K562 (cell line): ENCODE data around the gene CRABP2. TPM values are rescaled to one million over a fixed set of nuclear protein-coding genes. Genes with fewer than 3 reads are reported as not detected.
A peak's percentile ranks its signal among the peaks of the same experiment; 100 is the strongest.

Source experiments
- CHD2 ChIP-seq: IDR thresholded peaks from 2 replicates; pipeline ENCODE4 v1.6.1; 2011; ENCODE audit warnings: low read depth, low read length
- HDAC1 ChIP-seq, 2 experiments: fragments of 450-650 bp; IDR thresholded peaks; 2 replicates each; pipeline ENCODE4 v1.6.1; 2016 to 2017; ENCODE audit warnings: inconsistent platforms in 1 of 2, mild to moderate bottlenecking in 1 of 2, moderate library complexity in 1 of 2
- HDAC3 ChIP-seq: fragments of 450-650 bp; IDR thresholded peaks from 2 replicates; pipeline ENCODE4 v1.6.1; 2018; ENCODE audit warnings: borderline replicate concordance, mild to moderate bottlenecking, moderate library complexity; ENCODE audit not compliant: partially characterized antibody
- HLTF ChIP-seq: fragments of 450-650 bp; IDR thresholded peaks from 2 replicates; pipeline ENCODE4 v1.6.1; 2016
- MTA3 ChIP-seq: fragments of 450-650 bp; formaldehyde crosslinking; IDR thresholded peaks from 2 replicates; pipeline ENCODE4 v1.6.1; 2017; ENCODE audit warnings: mild to moderate bottlenecking, borderline replicate concordance
- PML ChIP-seq: IDR thresholded peaks from 2 replicates; pipeline ENCODE4 v1.6.1; 2012; ENCODE audit warnings: low read length, inconsistent platforms
- PTRF ChIP-seq: fragments of 450-650 bp; IDR thresholded peaks from 2 replicates; pipeline ENCODE4 v1.6.1; 2016; ENCODE audit warnings: mild to moderate bottlenecking, missing genetic modification characterization, missing compliant biosample characterization
- SIRT6 ChIP-seq: IDR thresholded peaks from one replicate; pipeline ENCODE4 v1.6.1; 2012; ENCODE audit warnings: low read depth, mild to moderate bottlenecking, control low read depth, inconsistent platforms, low read length, moderate library complexity
- ZNF253 ChIP-seq: fragments of 250-450 bp; sonication (Bioruptor Pico); conservative IDR thresholded peaks from 2 replicates; pipeline ENCODE4 v1.6.1; 2021; ENCODE audit warnings: mild to moderate bottlenecking
- ZNF507 ChIP-seq: conservative IDR thresholded peaks from 2 replicates; pipeline ENCODE4 v1.6.1; 2017; ENCODE audit warnings: missing genetic modification characterization, missing compliant biosample characterization
- ZNF57 ChIP-seq: fragments of 450-650 bp; formaldehyde crosslinking; IDR thresholded peaks from 2 replicates; pipeline ENCODE4 v1.4.0; 2020; ENCODE audit warnings: mild to moderate bottlenecking, moderate library complexity
- ZNF699 ChIP-seq: fragments of 250-450 bp; sonication (Bioruptor Pico); IDR thresholded peaks from 2 replicates; pipeline ENCODE4 v1.8.0; 2021; ENCODE audit warnings: mild to moderate bottlenecking, moderate library complexity; ENCODE audit not compliant: insufficient replicate concordance
- polyA plus RNA-seq, 8 experiments: library from polyadenylated mRNA; depleted of rRNA in 4 of 8; stranded (reverse) in 5 of 8; unstranded in 3 of 8; fragments of >200 nt; fragmentation: Nextera tagmentation in 2 of 8; fragmentation: Illumina TruSeq in 1 of 8; extraction: Ambion mirVana in 2 of 8; extraction: Trizol in 1 of 8; gene quantifications; 2 replicates each; pipeline versions ENCODE4 v1.2.1 to v1.2.3, GENCODE V29; 2011 to 2014; ENCODE audit warnings: inconsistent platforms in 1 of 8, missing spikeins in 1 of 8
- total RNA-seq, 7 experiments: library from RNA; depleted of rRNA in 6 of 7; stranded (reverse); fragments of >200 nt in 6 of 7; fragmentation: Illumina TruSeq in 2 of 7; extraction: Trizol in 2 of 7; gene quantifications; 2 replicates each; pipeline versions ENCODE4 v1.2.1 to v1.2.3, GENCODE V29; 2011 to 2021; ENCODE audit warnings: low replicate concordance in 1 of 7
- TF ChIP-seq, protein P1 (sequence below): sonication (generic); formaldehyde crosslinking; IDR thresholded peaks from 2 replicates; pipeline ENCODE4 v1.8.0; 2023; ENCODE audit warnings: missing genetic modification reagents, mild to moderate bottlenecking, borderline replicate concordance
- TF ChIP-seq, protein P2 (sequence below): fragments of 250-450 bp; sonication (Bioruptor Pico); IDR thresholded peaks from 2 replicates; pipeline ENCODE4 v1.4.0; 2020; ENCODE audit warnings: mild to moderate bottlenecking, moderate library complexity
- TF ChIP-seq, protein P3 (sequence below): sonication (generic); formaldehyde crosslinking; IDR thresholded peaks from 2 replicates; pipeline ENCODE4 v1.8.1; 2022; ENCODE audit warnings: missing genetic modification reagents
- TF ChIP-seq, protein P4 (sequence below): fragments of 250-450 bp; sonication (Bioruptor Pico); IDR thresholded peaks from 2 replicates; pipeline ENCODE4 v1.6.1; 2021; ENCODE audit warnings: mild to moderate bottlenecking
- TF ChIP-seq, protein P5 (sequence below), 3 experiments: fragments of 200-800 bp in 1 of 3; sonication (Bioruptor generic) in 1 of 3; sonication (generic) in 1 of 3; formaldehyde crosslinking in 1 of 3; IDR thresholded peaks; 2 replicates each; pipeline versions ENCODE4 v1.6.1 to v1.8.0; 2016 to 2022; ENCODE audit warnings: mild to moderate bottlenecking in 2 of 3, missing compliant biosample characterization in 2 of 3, missing genetic modification characterization in 2 of 3, missing genetic modification reagents in 1 of 3

Gene CRABP2
- total and polyA plus RNA-seq, 9 of the 15 experiments (the other 6 are each of a cell fraction or from before 2014, with no cell fraction given): 0.30 to 2.5 (median 0.82) TPM

DNA sequence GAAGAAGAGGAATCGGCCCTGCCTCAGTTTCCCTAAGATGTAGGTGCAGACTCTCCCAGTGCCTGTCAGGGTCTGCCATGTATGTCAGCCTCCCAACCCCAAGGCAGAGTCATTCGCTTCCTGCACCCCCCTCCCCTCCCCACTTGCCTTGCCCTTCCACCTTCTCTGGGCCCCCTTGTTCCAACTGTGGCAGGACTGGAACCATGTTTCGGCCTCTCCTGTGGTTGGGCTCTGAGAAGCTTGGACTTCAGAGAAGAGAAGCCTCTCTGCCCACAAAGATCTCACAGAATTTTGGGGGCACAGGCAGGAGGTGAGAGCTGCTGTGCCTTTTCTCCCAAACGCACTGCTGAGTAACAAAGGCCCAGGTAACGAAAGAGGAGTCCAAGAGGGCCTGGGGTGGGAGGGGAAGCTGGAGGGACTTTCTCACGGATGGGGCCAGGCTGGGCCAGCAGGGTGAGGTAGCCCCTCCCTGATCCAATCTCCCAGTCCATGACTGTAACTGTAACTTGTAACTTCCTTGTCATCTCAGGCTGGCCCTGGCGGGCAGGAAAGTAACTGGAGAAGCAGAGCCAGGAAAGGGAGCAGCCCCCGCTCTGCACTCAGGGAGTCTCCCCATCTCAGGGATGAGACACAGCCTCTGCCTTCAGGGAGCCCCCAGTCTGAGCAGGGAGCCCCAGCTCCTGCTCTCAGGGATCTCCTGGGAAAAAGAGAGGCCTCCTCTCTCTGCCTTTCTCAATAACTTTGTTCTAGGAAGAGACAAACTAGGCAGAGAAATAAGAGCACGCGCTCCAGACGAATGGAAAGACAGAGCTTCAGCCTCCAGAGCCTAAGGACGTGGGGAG lies 11.3 kb downstream of the CRABP2 start (continued):
- TF ChIP-seq, protein P1, sequence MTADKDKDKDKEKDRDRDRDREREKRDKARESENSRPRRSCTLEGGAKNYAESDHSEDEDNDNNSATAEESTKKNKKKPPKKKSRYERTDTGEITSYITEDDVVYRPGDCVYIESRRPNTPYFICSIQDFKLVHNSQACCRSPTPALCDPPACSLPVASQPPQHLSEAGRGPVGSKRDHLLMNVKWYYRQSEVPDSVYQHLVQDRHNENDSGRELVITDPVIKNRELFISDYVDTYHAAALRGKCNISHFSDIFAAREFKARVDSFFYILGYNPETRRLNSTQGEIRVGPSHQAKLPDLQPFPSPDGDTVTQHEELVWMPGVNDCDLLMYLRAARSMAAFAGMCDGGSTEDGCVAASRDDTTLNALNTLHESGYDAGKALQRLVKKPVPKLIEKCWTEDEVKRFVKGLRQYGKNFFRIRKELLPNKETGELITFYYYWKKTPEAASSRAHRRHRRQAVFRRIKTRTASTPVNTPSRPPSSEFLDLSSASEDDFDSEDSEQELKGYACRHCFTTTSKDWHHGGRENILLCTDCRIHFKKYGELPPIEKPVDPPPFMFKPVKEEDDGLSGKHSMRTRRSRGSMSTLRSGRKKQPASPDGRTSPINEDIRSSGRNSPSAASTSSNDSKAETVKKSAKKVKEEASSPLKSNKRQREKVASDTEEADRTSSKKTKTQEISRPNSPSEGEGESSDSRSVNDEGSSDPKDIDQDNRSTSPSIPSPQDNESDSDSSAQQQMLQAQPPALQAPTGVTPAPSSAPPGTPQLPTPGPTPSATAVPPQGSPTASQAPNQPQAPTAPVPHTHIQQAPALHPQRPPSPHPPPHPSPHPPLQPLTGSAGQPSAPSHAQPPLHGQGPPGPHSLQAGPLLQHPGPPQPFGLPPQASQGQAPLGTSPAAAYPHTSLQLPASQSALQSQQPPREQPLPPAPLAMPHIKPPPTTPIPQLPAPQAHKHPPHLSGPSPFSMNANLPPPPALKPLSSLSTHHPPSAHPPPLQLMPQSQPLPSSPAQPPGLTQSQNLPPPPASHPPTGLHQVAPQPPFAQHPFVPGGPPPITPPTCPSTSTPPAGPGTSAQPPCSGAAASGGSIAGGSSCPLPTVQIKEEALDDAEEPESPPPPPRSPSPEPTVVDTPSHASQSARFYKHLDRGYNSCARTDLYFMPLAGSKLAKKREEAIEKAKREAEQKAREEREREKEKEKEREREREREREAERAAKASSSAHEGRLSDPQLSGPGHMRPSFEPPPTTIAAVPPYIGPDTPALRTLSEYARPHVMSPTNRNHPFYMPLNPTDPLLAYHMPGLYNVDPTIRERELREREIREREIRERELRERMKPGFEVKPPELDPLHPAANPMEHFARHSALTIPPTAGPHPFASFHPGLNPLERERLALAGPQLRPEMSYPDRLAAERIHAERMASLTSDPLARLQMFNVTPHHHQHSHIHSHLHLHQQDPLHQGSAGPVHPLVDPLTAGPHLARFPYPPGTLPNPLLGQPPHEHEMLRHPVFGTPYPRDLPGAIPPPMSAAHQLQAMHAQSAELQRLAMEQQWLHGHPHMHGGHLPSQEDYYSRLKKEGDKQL (CRISPR knock-in tag): no peak
- TF ChIP-seq ZNF699 (CRISPR knock-in tag) (no peak), CHD2 (no peak), ZNF253 (CRISPR knock-in tag) (no peak), ZNF57 (no peak), PTRF (tag) (peak; percentile 86), ZNF507 (tag) (no peak), MTA3 (peak; percentile 48; the same call in 1 of the 2 replicates), HDAC1 (IDR thresholded peaks at IDR 0.05) (no peak), SIRT6 (no peak), HDAC3 (no peak), HLTF (no peak), PML (peak; percentile 24; the same call in 1 of the 2 replicates)
- TF ChIP-seq, protein P2, sequence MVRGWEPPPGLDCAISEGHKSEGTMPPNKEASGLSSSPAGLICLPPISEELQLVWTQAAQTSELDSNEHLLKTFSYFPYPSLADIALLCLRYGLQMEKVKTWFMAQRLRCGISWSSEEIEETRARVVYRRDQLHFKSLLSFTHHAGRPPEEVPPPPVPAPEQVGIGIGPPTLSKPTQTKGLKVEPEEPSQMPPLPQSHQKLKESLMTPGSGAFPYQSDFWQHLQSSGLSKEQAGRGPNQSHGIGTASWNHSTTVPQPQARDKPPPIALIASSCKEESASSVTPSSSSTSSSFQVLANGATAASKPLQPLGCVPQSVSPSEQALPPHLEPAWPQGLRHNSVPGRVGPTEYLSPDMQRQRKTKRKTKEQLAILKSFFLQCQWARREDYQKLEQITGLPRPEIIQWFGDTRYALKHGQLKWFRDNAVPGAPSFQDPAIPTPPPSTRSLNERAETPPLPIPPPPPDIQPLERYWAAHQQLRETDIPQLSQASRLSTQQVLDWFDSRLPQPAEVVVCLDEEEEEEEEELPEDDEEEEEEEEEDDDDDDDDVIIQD (CRISPR knock-in tag): no peak
- TF ChIP-seq, protein P3, sequence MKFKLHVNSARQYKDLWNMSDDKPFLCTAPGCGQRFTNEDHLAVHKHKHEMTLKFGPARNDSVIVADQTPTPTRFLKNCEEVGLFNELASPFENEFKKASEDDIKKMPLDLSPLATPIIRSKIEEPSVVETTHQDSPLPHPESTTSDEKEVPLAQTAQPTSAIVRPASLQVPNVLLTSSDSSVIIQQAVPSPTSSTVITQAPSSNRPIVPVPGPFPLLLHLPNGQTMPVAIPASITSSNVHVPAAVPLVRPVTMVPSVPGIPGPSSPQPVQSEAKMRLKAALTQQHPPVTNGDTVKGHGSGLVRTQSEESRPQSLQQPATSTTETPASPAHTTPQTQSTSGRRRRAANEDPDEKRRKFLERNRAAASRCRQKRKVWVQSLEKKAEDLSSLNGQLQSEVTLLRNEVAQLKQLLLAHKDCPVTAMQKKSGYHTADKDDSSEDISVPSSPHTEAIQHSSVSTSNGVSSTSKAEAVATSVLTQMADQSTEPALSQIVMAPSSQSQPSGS (CRISPR knock-in tag): no peak
- TF ChIP-seq, protein P4, sequence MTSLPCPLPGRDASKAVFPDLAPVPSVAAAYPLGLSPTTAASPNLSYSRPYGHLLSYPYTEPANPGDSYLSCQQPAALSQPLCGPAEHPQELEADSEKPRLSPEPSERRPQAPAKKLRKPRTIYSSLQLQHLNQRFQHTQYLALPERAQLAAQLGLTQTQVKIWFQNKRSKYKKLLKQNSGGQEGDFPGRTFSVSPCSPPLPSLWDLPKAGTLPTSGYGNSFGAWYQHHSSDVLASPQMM (CRISPR knock-in tag): no peak
- TF ChIP-seq, protein P5, sequence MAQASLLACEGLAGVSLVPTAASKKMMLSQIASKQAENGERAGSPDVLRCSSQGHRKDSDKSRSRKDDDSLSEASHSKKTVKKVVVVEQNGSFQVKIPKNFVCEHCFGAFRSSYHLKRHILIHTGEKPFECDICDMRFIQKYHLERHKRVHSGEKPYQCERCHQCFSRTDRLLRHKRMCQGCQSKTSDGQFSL (CRISPR knock-in tag; IDR thresholded peaks at IDR 0.05): no peak
- TF ChIP-seq, protein P5 (tag; IDR thresholded peaks at IDR 0.05): peak; percentile 64 to 91
